GM23248 (cell line): ENCODE measurements around the gene GPBAR1.

Source experiments
- EZH2 ChIP-seq: fragments of 200-600 bp; sonication (generic); IDR thresholded peaks from 2 replicates; pipeline ENCODE4 v1.6.1; 2018; ENCODE audit warnings: antibody characterized with exemption, mild to moderate bottlenecking; ENCODE audit not compliant: insufficient read depth, poor library complexity, severe bottlenecking
- EZH2phosphoT487 ChIP-seq: fragments of 200-600 bp; sonication (generic); IDR thresholded peaks from 2 replicates; pipeline ENCODE4 v1.6.1; 2018; ENCODE audit warnings: antibody characterized with exemption, moderate library complexity, mild to moderate bottlenecking, low read depth; ENCODE audit not compliant: insufficient read depth

GRCh38 chr2:218262631-218263586 is 2.1 kb downstream of the GPBAR1 start:
- TF ChIP-seq EZH2phosphoT487 (no peak), EZH2 (no peak)
